ENCODE data around the gene MORN3.
A peak's percentile ranks its signal among the peaks of the same experiment; 100 is the strongest.
"Not testable (repeated sequence)": the region's sequence is repeated elsewhere in the genome, so short reads cannot be mapped to it uniquely, and the experiment has no call there.

MORN3 gene

GRCh38 chr12:121689430-121689829, 20.0 kb upstream of the MORN3 start:
- no peak for DNase-seq (ENCODE audit: low read depth)

GRCh38 chr12:121688966-121689365, 19.5 kb upstream of the MORN3 start:
- no peak for DNase-seq (ENCODE audit: low read depth)

- DNase-seq (ENCODE audit: low read depth): not testable (repeated sequence)
These were observed 10.3 kb upstream of the MORN3 start for GRCh38 chr12:121679661-121680197.

- DNase-seq (ENCODE audit: low read depth): no peak
These were observed 9.4 kb upstream of the MORN3 start for GRCh38 chr12:121678716-121679300.

- no peak for DNase-seq (ENCODE audit: low read depth)
These were observed 8.9 kb upstream of the MORN3 start for GRCh38 chr12:121678305-121678704.

- DNase-seq (ENCODE audit: low read depth): no peak
These were observed 6.7 kb upstream of the MORN3 start for GRCh38 chr12:121676190-121676589.

GRCh38 chr12:121673013-121673511, 3.6 kb upstream of the MORN3 start:
- no peak for DNase-seq (ENCODE audit: low read depth)

- DNase-seq (ENCODE audit: low read depth): peak; percentile 66
These were observed 519 bp downstream of the MORN3 start for GRCh38 chr12:121668750-121669520.

GRCh38 chr12:121666829-121667228, 2.6 kb downstream of the MORN3 start:
- not testable (repeated sequence) for DNase-seq (ENCODE audit: low read depth)

GRCh38 chr12:121663610-121663929, 5.9 kb downstream of the MORN3 start:
- DNase-seq (ENCODE audit: low read depth): no peak

- DNase-seq (ENCODE audit: low read depth): not testable (repeated sequence)
These were observed 7.9 kb downstream of the MORN3 start for GRCh38 chr12:121661353-121662105.

GRCh38 chr12:121657305-121658008, 12.0 kb downstream of the MORN3 start:
- DNase-seq (ENCODE audit: low read depth): peak; percentile 20

- DNase-seq (ENCODE audit: low read depth): no peak
These were observed 13.3 kb downstream of the MORN3 start for GRCh38 chr12:121656122-121656521.

GRCh38 chr12:121653999-121654398, 15.5 kb downstream of the MORN3 start:
- DNase-seq (ENCODE audit: low read depth): no peak

GRCh38 chr12:121652767-121653497, 16.5 kb downstream of the MORN3 start:
- DNase-seq (ENCODE audit: low read depth): no peak

GRCh38 chr12:121651320-121651719, 18.1 kb downstream of the MORN3 start:
- DNase-seq (ENCODE audit: low read depth): no peak

- DNase-seq (ENCODE audit: low read depth): no peak
These were observed 19.6 kb downstream of the MORN3 start for GRCh38 chr12:121649819-121650353.

GRCh38 chr12:121649322-121649721, 20.1 kb downstream of the MORN3 start:
- no peak for DNase-seq (ENCODE audit: low read depth)

- no peak for DNase-seq (ENCODE audit: low read depth)
These were observed 20.9 kb downstream of the MORN3 start for GRCh38 chr12:121648458-121649028.

- DNase-seq (ENCODE audit: low read depth): no peak
These were observed 28.2 kb downstream of the MORN3 start for GRCh38 chr12:121641343-121641630.
